Activated CD4-positive, alpha-beta T cell treated with anti-CD3 and anti-CD28 coated beads, Interleukin-2, amount 50 U/mL, for 4 hours (primary cell): ENCODE measurements around the gene COL9A1.

Experiments used
- DNase-seq, 2 experiments: peaks; one replicate each; pipeline ENCODE4 v3.0.0-alpha.2; 2020

Gene COL9A1

GRCh38 chr6:70221715-70222438 is 81.0 kb downstream of the COL9A1 start:
- DNase-seq = no peak

GRCh38 chr6:70221025-70221714 is 81.7 kb downstream of the COL9A1 start:
- DNase-seq = no peak

GRCh38 chr6:70219943-70220613 is 82.8 kb downstream of the COL9A1 start:
- DNase-seq = no peak

GRCh38 chr6:70216767-70217166 is 86.1 kb downstream of the COL9A1 start:
- DNase-seq = no peak

- no peak for DNase-seq
Measured at GRCh38 chr6:70215460-70216108, 87.3 kb downstream of the COL9A1 start.

GRCh38 chr6:70210462-70210861 is 92.4 kb downstream of the COL9A1 start:
- no peak for DNase-seq

GRCh38 chr6:70208235-70208790 is 94.6 kb downstream of the COL9A1 start:
- DNase-seq = no peak

GRCh38 chr6:70198785-70199184 is 104.1 kb downstream of the COL9A1 start:
- DNase-seq = no peak

- no peak for DNase-seq
Measured at GRCh38 chr6:70196531-70196930, 106.4 kb downstream of the COL9A1 start.

GRCh38 chr6:70194421-70194820 is 108.5 kb downstream of the COL9A1 start:
- no peak for DNase-seq

GRCh38 chr6:70188202-70188601 is 114.7 kb downstream of the COL9A1 start:
- DNase-seq = no peak

- no peak for DNase-seq
Measured at GRCh38 chr6:70186461-70186860, 116.4 kb downstream of the COL9A1 start.

- no peak for DNase-seq
Measured at GRCh38 chr6:70184723-70185122, 118.2 kb downstream of the COL9A1 start.

- DNase-seq = no peak
Measured at GRCh38 chr6:70183538-70183937, 119.3 kb downstream of the COL9A1 start.

GRCh38 chr6:70180901-70181599 is 121.8 kb downstream of the COL9A1 start:
- DNase-seq = no peak

- no peak for DNase-seq
Measured at GRCh38 chr6:70180183-70180900, 122.5 kb downstream of the COL9A1 start.

- DNase-seq = no peak
Measured at GRCh38 chr6:70176842-70177550, 125.9 kb downstream of the COL9A1 start.

GRCh38 chr6:70175770-70176169 is 127.1 kb downstream of the COL9A1 start:
- DNase-seq = no peak

GRCh38 chr6:70172252-70172651 is 130.6 kb downstream of the COL9A1 start:
- DNase-seq = no peak

GRCh38 chr6:70171236-70171635 is 131.6 kb downstream of the COL9A1 start:
- DNase-seq = no peak
